ENCODE results near the gene UHRF1.

DNA sequence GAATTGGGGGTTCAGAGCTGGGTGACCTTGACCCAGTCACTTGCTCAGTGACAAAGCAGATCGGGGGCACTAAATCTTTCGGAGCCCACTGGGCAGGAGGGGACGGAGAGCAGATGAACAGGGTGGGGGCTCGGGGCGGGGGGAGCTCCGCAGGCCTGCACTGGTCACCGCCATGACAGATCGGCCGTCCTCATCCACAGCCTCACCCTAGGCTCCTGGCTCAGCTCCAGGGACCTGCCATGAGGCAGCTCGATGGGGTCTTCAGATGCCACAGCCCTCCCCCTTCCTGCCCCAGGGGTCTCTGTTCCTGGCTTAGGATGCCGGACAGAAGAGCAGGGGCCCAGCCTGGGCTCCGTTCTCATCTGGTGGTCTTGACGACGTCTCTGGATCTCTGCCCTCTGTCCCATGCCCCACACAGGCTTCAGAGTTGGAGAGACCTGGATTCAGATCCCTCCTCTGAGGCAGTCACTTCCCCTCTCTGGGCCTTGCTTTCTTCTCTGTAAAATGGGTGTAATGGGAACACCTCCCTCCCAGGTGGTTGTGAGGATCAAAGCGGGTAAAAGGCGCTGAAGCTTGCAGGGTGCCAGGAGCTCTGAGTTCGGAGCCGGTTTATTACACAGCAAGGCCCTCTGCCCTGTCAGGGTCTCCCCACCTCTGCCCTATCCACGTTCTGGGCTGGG lies 62.7 kb downstream of the UHRF1 start:
- TF ChIP-seq CTCF (IDR thresholded peaks at IDR 0.05), result no peak
- no peak for TF ChIP-seq POLR2A (IDR thresholded peaks at IDR 0.05)
